ENCODE data around the gene DNMT1. TPM values are rescaled to one million over a fixed set of nuclear protein-coding genes. Genes with fewer than 3 reads are reported as not detected.

DNMT1 gene
- polyA plus RNA-seq, 3 donors, result 17.6 to 72.5 (median 19.0) TPM

DNA sequence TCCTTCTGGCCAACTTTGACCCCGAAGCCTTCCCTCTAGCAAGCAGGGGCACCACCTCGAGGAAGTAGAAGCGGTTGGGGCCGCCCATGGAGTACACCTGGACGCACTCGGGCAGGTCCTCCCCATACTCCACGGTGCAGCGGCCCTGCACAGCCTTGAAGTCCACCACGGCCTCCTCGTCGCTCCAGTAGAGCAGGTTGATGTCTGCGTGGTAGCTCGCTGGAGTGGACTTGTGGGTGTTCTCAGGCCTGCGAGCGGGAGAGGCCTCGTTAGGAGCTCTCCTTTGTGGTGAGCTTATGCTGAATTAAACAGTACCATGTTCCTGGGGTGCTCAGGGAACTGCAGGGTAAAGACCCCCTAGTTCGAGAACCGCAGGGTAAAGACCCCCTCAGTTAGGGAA lies 52.8 kb downstream of the DNMT1 start:
- Histone ChIP-seq H3K4me1 (ENCODE audit: control insufficient read depth in 1 of 2, insufficient read depth in 2 of 2, low read length in 2 of 2) (no peaks in the 10 kb centered on the region), H3K9me3 (replicated peaks in 1 of 2; ENCODE audit: control insufficient read depth in 1 of 2, insufficient read depth in 1 of 2, low read length in 2 of 2) (no peaks in the 10 kb centered on the region), H3K4me3 (replicated peaks in 1 of 3; ENCODE audit: low read depth in 2 of 3, low read length in 3 of 3) (no peak overlapping the region), H3K27ac (ENCODE audit: low read depth in 1 of 2, low read length in 2 of 2) (peak overlapping the region in 1 of 2 donors; percentile 24), H2AFZ (ENCODE audit: insufficient read depth, low read depth, low read length, poor library complexity, severe bottlenecking) (no peak overlapping the region), H3K4me2 (replicated peaks; ENCODE audit: extremely low read depth, low read length, poor library complexity, severe bottlenecking) (no peak overlapping the region), H3K36me3 (replicated peaks in 1 of 2; ENCODE audit: control insufficient read depth in 1 of 2, insufficient read depth in 2 of 2, low read length in 2 of 2) (peaks cover 97 to 100% of the 10 kb centered on the region in 2 donors), H3K79me2 (ENCODE audit: insufficient read depth, low read length) (peaks cover 9% of the 10 kb centered on the region), H4K20me1 (ENCODE audit: insufficient read depth, low read length) (no peaks in the 10 kb centered on the region), H3K9ac (ENCODE audit: insufficient read depth, low read length, poor library complexity, severe bottlenecking) (no peak overlapping the region), H3K27me3 (ENCODE audit: control insufficient read depth in 2 of 2, insufficient read depth in 2 of 2, low read length in 2 of 2) (no peaks in the 10 kb centered on the region)
- Mint-ChIP-seq H3K9me3 (no peaks in the 10 kb centered on the region), H3K36me3 (peaks cover 86 to 100% of the 10 kb centered on the region in 2 donors), H3K4me1 (no peaks in the 10 kb centered on the region), H3K4me3 (no peak overlapping the region), H3K27me3 (ENCODE audit: low read depth in 3 of 3) (no peaks in the 10 kb centered on the region), H3K27ac (peak overlapping the region in 2 of 7 donors; percentile 52 to 63)
- DNase-seq, result no peak
- TF ChIP-seq, protein P1, sequence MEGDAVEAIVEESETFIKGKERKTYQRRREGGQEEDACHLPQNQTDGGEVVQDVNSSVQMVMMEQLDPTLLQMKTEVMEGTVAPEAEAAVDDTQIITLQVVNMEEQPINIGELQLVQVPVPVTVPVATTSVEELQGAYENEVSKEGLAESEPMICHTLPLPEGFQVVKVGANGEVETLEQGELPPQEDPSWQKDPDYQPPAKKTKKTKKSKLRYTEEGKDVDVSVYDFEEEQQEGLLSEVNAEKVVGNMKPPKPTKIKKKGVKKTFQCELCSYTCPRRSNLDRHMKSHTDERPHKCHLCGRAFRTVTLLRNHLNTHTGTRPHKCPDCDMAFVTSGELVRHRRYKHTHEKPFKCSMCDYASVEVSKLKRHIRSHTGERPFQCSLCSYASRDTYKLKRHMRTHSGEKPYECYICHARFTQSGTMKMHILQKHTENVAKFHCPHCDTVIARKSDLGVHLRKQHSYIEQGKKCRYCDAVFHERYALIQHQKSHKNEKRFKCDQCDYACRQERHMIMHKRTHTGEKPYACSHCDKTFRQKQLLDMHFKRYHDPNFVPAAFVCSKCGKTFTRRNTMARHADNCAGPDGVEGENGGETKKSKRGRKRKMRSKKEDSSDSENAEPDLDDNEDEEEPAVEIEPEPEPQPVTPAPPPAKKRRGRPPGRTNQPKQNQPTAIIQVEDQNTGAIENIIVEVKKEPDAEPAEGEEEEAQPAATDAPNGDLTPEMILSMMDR (IDR thresholded peaks at IDR 0.05), result no peak
- intact Hi-C loops (cut with micrococcal nuclease), result no loop called here
- 99% methylated on average over 12 of the region's 18 CpGs for WGBS (ENCODE audit: insufficient coverage)

DNA sequence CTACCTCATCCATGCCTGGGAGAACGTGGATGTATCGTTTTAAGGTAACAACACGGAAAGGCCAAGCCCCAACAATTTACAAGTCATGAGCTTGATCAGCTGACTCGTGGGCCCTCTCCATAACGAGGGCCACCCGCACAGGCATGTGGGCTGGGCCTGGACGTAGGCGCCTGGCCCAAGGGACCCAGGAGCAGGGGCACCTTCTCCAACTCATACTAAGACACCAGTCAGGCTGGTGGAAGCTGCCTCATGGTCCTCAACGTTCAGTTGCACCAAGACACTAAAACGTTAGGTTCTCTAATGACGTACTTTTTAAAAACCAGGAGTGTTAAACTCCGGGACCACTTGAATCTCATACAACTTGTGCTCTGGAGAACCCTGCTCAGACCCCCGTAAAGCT lies 53.3 kb downstream of the DNMT1 start:
- Histone ChIP-seq H3K79me2 (ENCODE audit: insufficient read depth, low read length) (peaks cover 4% of the 10 kb centered on the region), H3K4me3 (replicated peaks in 1 of 3; ENCODE audit: low read depth in 2 of 3, low read length in 3 of 3) (no peak overlapping the region), H3K4me1 (ENCODE audit: control insufficient read depth in 1 of 2, insufficient read depth in 2 of 2, low read length in 2 of 2) (no peaks in the 10 kb centered on the region), H3K27me3 (ENCODE audit: control insufficient read depth in 2 of 2, insufficient read depth in 2 of 2, low read length in 2 of 2) (no peaks in the 10 kb centered on the region), H3K27ac (ENCODE audit: low read depth in 1 of 2, low read length in 2 of 2) (peak overlapping the region in 1 of 2 donors; percentile 24), H3K9me3 (replicated peaks in 1 of 2; ENCODE audit: control insufficient read depth in 1 of 2, insufficient read depth in 1 of 2, low read length in 2 of 2) (no peaks in the 10 kb centered on the region), H3K4me2 (replicated peaks; ENCODE audit: extremely low read depth, low read length, poor library complexity, severe bottlenecking) (no peak overlapping the region), H3K36me3 (replicated peaks in 1 of 2; ENCODE audit: control insufficient read depth in 1 of 2, insufficient read depth in 2 of 2, low read length in 2 of 2) (peaks cover 97 to 100% of the 10 kb centered on the region in 2 donors), H4K20me1 (ENCODE audit: insufficient read depth, low read length) (no peaks in the 10 kb centered on the region), H2AFZ (ENCODE audit: insufficient read depth, low read depth, low read length, poor library complexity, severe bottlenecking) (no peak overlapping the region), H3K9ac (ENCODE audit: insufficient read depth, low read length, poor library complexity, severe bottlenecking) (no peak overlapping the region)
- TF ChIP-seq, protein P1 (IDR thresholded peaks at IDR 0.05), result no peak
- no peak overlapping the region for H3K4me3 Mint-ChIP-seq
- intact Hi-C loops (cut with micrococcal nuclease), result no loop called here
- H3K36me3 Mint-ChIP-seq, result peaks cover 85 to 98% of the 10 kb centered on the region in 2 donors
- H3K27ac Mint-ChIP-seq, result peak overlapping the region in 1 of 7 donors; percentile 52
- no peaks in the 10 kb centered on the region for H3K9me3 Mint-ChIP-seq
- H3K27me3 Mint-ChIP-seq (ENCODE audit: low read depth in 3 of 3), result no peaks in the 10 kb centered on the region
- no peak for DNase-seq
- WGBS (ENCODE audit: insufficient coverage), result 92% methylated on average over 13 of the region's 13 CpGs
- H3K4me1 Mint-ChIP-seq, result no peaks in the 10 kb centered on the region

Measured in CD14-positive monocyte (primary cell).